Keratinocyte (primary cell): Measurements from ENCODE around the gene VAT1L.

Experiments used
- CTCF ChIP-seq, 3 experiments: IDR thresholded peaks in 1 of 3; conservative IDR thresholded peaks in 1 of 3; optimal IDR thresholded peaks in 1 of 3; 2 replicates in 2 of 3; 3 replicates in 1 of 3; pipeline versions ENCODE3 to v1.5.1; 2011; ENCODE audit warnings: low read length in 3 of 3, mild to moderate bottlenecking in 3 of 3, moderate library complexity in 2 of 3, control low read depth in 1 of 3, inconsistent platforms in 1 of 3; ENCODE audit not compliant: insufficient read depth in 2 of 3; ENCODE audit errors: extremely low read depth in 1 of 3
- EZH2 ChIP-seq: IDR thresholded peaks from one replicate; pipeline ENCODE4 v1.6.1; 2012; ENCODE audit warnings: inconsistent platforms, mild to moderate bottlenecking, low read length, moderate library complexity

- TF ChIP-seq CTCF (optimal IDR thresholded peaks at IDR 0.05 in 1 of 3, IDR thresholded peaks at IDR 0.05 in 1 of 3, conservative IDR thresholded peaks at IDR 0.05 in 1 of 3; ENCODE audit: extremely low read depth in 1 of 3, insufficient read depth in 2 of 3, low read length in 3 of 3): no peak
- TF ChIP-seq EZH2: no peak
Observed at GRCh38 chr16:77738706-77739558, 49.4 kb upstream of the VAT1L start.
